Measurements from ENCODE around the gene NEK4.

NEK4 gene

GRCh38 chr3:52792961-52793695, 22.4 kb upstream of the NEK4 start:
- DNase-seq (ENCODE audit: low read depth in 2 of 2): no peak

- DNase-seq (ENCODE audit: low read depth in 2 of 2): no peak
These were observed 21.7 kb upstream of the NEK4 start for GRCh38 chr3:52792413-52792812.

GRCh38 chr3:52791928-52792327, 21.2 kb upstream of the NEK4 start:
- no peak for DNase-seq (ENCODE audit: low read depth in 2 of 2)

- DNase-seq (ENCODE audit: low read depth in 2 of 2): no peak
These were observed 20.6 kb upstream of the NEK4 start for GRCh38 chr3:52791366-52791765.

- no peak for DNase-seq (ENCODE audit: low read depth in 2 of 2)
These were observed 20.0 kb upstream of the NEK4 start for GRCh38 chr3:52790741-52791140.

- no peak for DNase-seq (ENCODE audit: low read depth in 2 of 2)
These were observed 19.6 kb upstream of the NEK4 start for GRCh38 chr3:52790337-52790736.

- DNase-seq (ENCODE audit: low read depth in 2 of 2): no peak
These were observed 19.0 kb upstream of the NEK4 start for GRCh38 chr3:52789746-52790040.

GRCh38 chr3:52788890-52789745, 18.4 kb upstream of the NEK4 start:
- DNase-seq (ENCODE audit: low read depth in 2 of 2): no peak

GRCh38 chr3:52787672-52788625, 17.2 kb upstream of the NEK4 start:
- DNase-seq (ENCODE audit: low read depth in 2 of 2): no peak

- DNase-seq (ENCODE audit: low read depth in 2 of 2): no peak
These were observed 16.5 kb upstream of the NEK4 start for GRCh38 chr3:52787246-52787645.

GRCh38 chr3:52786330-52787215, 15.8 kb upstream of the NEK4 start:
- DNase-seq (ENCODE audit: low read depth in 2 of 2): no peak

- no peak for DNase-seq (ENCODE audit: low read depth in 2 of 2)
These were observed 14.3 kb upstream of the NEK4 start for GRCh38 chr3:52784931-52785590.

GRCh38 chr3:52784021-52784621, 13.4 kb upstream of the NEK4 start:
- DNase-seq (ENCODE audit: low read depth in 2 of 2): no peak

- no peak for DNase-seq (ENCODE audit: low read depth in 2 of 2)
These were observed 12.4 kb upstream of the NEK4 start for GRCh38 chr3:52783211-52783555.

GRCh38 chr3:52782412-52783210, 11.9 kb upstream of the NEK4 start:
- DNase-seq (ENCODE audit: low read depth in 2 of 2): no peak

- DNase-seq (ENCODE audit: low read depth in 2 of 2): no peak
These were observed 11.0 kb upstream of the NEK4 start for GRCh38 chr3:52781741-52782140.

GRCh38 chr3:52779837-52780585, 9.3 kb upstream of the NEK4 start:
- DNase-seq (ENCODE audit: low read depth in 2 of 2): no peak

GRCh38 chr3:52779011-52779836, 8.5 kb upstream of the NEK4 start:
- DNase-seq (ENCODE audit: low read depth in 2 of 2): no peak
